RCC 7860 (cell line): Measurements from ENCODE around the gene ADRA2C.

Experiments
- DNase-seq: peaks from one replicate; pipeline ENCODE4 v3.0.0-alpha.2; 2015; ENCODE audit warnings: low spot score
- FAIRE-seq: peaks from 2 replicates; lab custom pipeline; 2012; peaks lifted over from hg19 to GRCh38; lab: Jason Lieb, UNC

ADRA2C gene

GRCh38 chr4:3775005-3775404 lies 8.8 kb downstream of the ADRA2C start:
- no peak for FAIRE-seq

GRCh38 chr4:3775576-3775975 lies 9.4 kb downstream of the ADRA2C start:
- FAIRE-seq (no peak), DNase-seq (no peak)

More at GRCh38 chr4:3775005-3775404, 8.8 kb downstream of the ADRA2C start:
- DNase-seq = no peak

- no peak for DNase-seq
These were observed 10.2 kb downstream of the ADRA2C start for GRCh38 chr4:3776166-3777032.

GRCh38 chr4:3777033-3777390 lies 10.8 kb downstream of the ADRA2C start:
- FAIRE-seq = no peak
- no peak for DNase-seq

More at GRCh38 chr4:3776166-3777032, 10.2 kb downstream of the ADRA2C start:
- FAIRE-seq = no peak

GRCh38 chr4:3777669-3778068 lies 11.5 kb downstream of the ADRA2C start:
- DNase-seq (no peak), FAIRE-seq (no peak)

- FAIRE-seq (no peak), DNase-seq (no peak)
These were observed 13.3 kb downstream of the ADRA2C start for GRCh38 chr4:3779509-3779908.

GRCh38 chr4:3780347-3781171 lies 14.4 kb downstream of the ADRA2C start:
- DNase-seq = no peak
- FAIRE-seq = no peak

- FAIRE-seq = no peak
- DNase-seq = no peak
These were observed 15.2 kb downstream of the ADRA2C start for GRCh38 chr4:3781193-3781886.

- FAIRE-seq (no peak), DNase-seq (no peak)
These were observed 16.1 kb downstream of the ADRA2C start for GRCh38 chr4:3781997-3782930.

GRCh38 chr4:3783693-3784306 lies 17.6 kb downstream of the ADRA2C start:
- FAIRE-seq = no peak
- DNase-seq = no peak

GRCh38 chr4:3784454-3785291 lies 18.5 kb downstream of the ADRA2C start:
- DNase-seq = no peak
- FAIRE-seq = no peak

GRCh38 chr4:3785292-3785565 lies 19.0 kb downstream of the ADRA2C start:
- FAIRE-seq = no peak
- DNase-seq = no peak

- DNase-seq (no peak), FAIRE-seq (no peak)
These were observed 20.1 kb downstream of the ADRA2C start for GRCh38 chr4:3786196-3786869.

GRCh38 chr4:3787489-3788365 lies 21.5 kb downstream of the ADRA2C start:
- no peak for FAIRE-seq
- DNase-seq = no peak

GRCh38 chr4:3788366-3788660 lies 22.1 kb downstream of the ADRA2C start:
- FAIRE-seq = no peak
- no peak for DNase-seq

GRCh38 chr4:3789587-3789986 lies 23.4 kb downstream of the ADRA2C start:
- DNase-seq (no peak), FAIRE-seq (no peak)

GRCh38 chr4:3790006-3790561 lies 23.9 kb downstream of the ADRA2C start:
- DNase-seq (no peak), FAIRE-seq (no peak)

- FAIRE-seq (no peak), DNase-seq (no peak)
These were observed 25.1 kb downstream of the ADRA2C start for GRCh38 chr4:3791256-3791655.
